ENCODE results near the gene MACO1.

Gene MACO1

GRCh38 chr1:25549273-25550154 lies 118.8 kb downstream of the MACO1 start:
- TF ChIP-seq ZBTB7A (IDR thresholded peaks at IDR 0.05; ENCODE audit: low read depth): no peak
- no peak for TF ChIP-seq TEAD4 (IDR thresholded peaks at IDR 0.05)
- TF ChIP-seq TAF1 (IDR thresholded peaks at IDR 0.05; ENCODE audit: low read depth): no peak
- TF ChIP-seq MAX (IDR thresholded peaks at IDR 0.05): peak; percentile 62
- no peak for TF ChIP-seq EGR1 (IDR thresholded peaks at IDR 0.05)
- no peak for TF ChIP-seq NFIC (IDR thresholded peaks at IDR 0.05)
